Measurements from ENCODE around the gene PIGBOS1.

DNA sequence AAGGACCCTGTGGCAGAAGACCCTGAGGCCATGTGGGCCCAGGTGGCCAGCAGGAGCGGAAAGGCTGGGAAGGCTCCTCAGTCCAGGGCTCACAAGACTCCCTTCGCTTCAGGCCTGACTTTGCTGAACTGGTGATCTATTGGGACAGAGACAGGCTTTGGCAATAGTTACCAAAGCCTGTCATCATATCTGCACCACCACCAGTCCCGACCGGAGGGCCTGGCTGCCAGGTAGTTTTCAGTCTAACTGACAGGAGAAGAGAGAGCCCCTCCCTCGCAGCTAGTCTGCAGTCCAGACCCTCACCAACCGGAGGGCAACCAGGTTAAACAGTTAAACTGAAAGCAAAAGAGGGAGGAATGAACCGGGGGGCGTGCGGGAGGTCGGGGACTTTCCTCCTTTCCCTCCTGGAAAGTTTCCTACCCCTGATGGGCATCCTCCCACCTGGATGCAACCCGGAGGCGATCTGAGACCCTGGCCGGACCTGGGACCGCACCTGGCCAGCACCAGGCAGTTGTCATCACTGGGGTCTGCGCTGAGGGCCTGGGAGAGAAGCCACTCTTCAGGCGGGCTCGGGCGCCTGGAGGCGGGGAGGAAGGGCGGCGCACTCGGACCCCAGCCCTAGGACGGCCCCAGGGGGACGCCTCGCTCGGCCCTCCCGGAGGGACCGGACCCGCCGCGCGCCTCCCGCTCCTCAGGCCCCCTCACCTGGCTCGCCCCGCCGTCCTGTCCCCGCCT lies 29.7 kb downstream of the PIGBOS1 start:
- TF ChIP-seq TARDBP (IDR thresholded peaks at IDR 0.05) (no peak), CEBPB (tag; IDR thresholded peaks at IDR 0.05) (peak; percentile 77), TRIM28 (IDR thresholded peaks at IDR 0.05) (no peak), ZNF224 (CRISPR knock-in tag; IDR thresholded peaks at IDR 0.05) (no peak), POLR2A (conservative IDR thresholded peaks at IDR 0.05) (no peak), ZBTB7A (IDR thresholded peaks at IDR 0.05; ENCODE audit: borderline replicate concordance, control insufficient read depth, low read depth, low read length) (peak; percentile 49; the same call in 1 of the 2 replicates)
- TF ChIP-seq, protein P1, sequence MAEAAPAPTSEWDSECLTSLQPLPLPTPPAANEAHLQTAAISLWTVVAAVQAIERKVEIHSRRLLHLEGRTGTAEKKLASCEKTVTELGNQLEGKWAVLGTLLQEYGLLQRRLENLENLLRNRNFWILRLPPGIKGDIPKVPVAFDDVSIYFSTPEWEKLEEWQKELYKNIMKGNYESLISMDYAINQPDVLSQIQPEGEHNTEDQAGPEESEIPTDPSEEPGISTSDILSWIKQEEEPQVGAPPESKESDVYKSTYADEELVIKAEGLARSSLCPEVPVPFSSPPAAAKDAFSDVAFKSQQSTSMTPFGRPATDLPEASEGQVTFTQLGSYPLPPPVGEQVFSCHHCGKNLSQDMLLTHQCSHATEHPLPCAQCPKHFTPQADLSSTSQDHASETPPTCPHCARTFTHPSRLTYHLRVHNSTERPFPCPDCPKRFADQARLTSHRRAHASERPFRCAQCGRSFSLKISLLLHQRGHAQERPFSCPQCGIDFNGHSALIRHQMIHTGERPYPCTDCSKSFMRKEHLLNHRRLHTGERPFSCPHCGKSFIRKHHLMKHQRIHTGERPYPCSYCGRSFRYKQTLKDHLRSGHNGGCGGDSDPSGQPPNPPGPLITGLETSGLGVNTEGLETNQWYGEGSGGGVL (CRISPR knock-in tag; IDR thresholded peaks at IDR 0.05): no peak
- TF ChIP-seq, protein P2, sequence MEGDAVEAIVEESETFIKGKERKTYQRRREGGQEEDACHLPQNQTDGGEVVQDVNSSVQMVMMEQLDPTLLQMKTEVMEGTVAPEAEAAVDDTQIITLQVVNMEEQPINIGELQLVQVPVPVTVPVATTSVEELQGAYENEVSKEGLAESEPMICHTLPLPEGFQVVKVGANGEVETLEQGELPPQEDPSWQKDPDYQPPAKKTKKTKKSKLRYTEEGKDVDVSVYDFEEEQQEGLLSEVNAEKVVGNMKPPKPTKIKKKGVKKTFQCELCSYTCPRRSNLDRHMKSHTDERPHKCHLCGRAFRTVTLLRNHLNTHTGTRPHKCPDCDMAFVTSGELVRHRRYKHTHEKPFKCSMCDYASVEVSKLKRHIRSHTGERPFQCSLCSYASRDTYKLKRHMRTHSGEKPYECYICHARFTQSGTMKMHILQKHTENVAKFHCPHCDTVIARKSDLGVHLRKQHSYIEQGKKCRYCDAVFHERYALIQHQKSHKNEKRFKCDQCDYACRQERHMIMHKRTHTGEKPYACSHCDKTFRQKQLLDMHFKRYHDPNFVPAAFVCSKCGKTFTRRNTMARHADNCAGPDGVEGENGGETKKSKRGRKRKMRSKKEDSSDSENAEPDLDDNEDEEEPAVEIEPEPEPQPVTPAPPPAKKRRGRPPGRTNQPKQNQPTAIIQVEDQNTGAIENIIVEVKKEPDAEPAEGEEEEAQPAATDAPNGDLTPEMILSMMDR (IDR thresholded peaks at IDR 0.05 in 2 of 3, conservative IDR thresholded peaks at IDR 0.05 in 1 of 3; ENCODE audit: insufficient read depth in 2 of 3, low read depth in 1 of 3, low read length in 3 of 3): no peak
